PFSK-1 (cell line): ENCODE measurements around the gene MST1R.

Experiments
- FOXP2 ChIP-seq: optimal IDR thresholded peaks from 2 replicates; pipeline ENCODE3; 2011; ENCODE audit warnings: borderline replicate concordance, control low read depth, inconsistent platforms; ENCODE audit not compliant: insufficient read depth; ENCODE audit errors: extremely low read length, extremely low read depth
- POLR2AphosphoS5 ChIP-seq: IDR thresholded peaks from 2 replicates; pipeline ENCODE4 v1.6.1; 2012; ENCODE audit warnings: low read depth, mild to moderate bottlenecking, control low read depth, low read length, moderate library complexity
- REST ChIP-seq, 2 experiments: IDR thresholded peaks; 2 replicates each; pipeline versions ENCODE4 v1.6.1 to v1.8.0; 2011 to 2012; ENCODE audit warnings: low read depth in 2 of 2, low read length in 2 of 2, control low read depth in 1 of 2, inconsistent platforms in 1 of 2, mild to moderate bottlenecking in 1 of 2, moderate library complexity in 1 of 2; ENCODE audit not compliant: insufficient read depth in 1 of 2
- SIN3A ChIP-seq: IDR thresholded peaks from 2 replicates; pipeline ENCODE4 v1.6.1; 2012; ENCODE audit warnings: mild to moderate bottlenecking, low read length, moderate library complexity, borderline replicate concordance; ENCODE audit not compliant: insufficient read depth
- TAF1 ChIP-seq: IDR thresholded peaks from 2 replicates; pipeline ENCODE4 v1.6.1; 2012; ENCODE audit warnings: low read length, control low read depth, borderline replicate concordance; ENCODE audit not compliant: insufficient read depth

The MST1R gene

GRCh38 chr3:49856181-49857005, 47.3 kb downstream of the MST1R start, which contains the start of gene TRAIP:
TSS of gene TRAIP (minus strand) at chr3:49856564. CDS start at chr3:49856453, 111 bp downstream.
- TF ChIP-seq TAF1 (0 out of 2 replicates have a peak, but pooled peaks have one; percentile 38), POLR2AphosphoS5 (peak; percentile 75), REST (IDR thresholded peaks at IDR 0.05; ENCODE audit: insufficient read depth in 1 of 2, low read depth in 2 of 2, low read length in 2 of 2) (no peak), SIN3A (peak; percentile 85; the same call in 1 of the 2 replicates), FOXP2 (no peak)

- TF ChIP-seq FOXP2, result no peak
These were observed 48.0 kb downstream of the MST1R start for GRCh38 chr3:49855662-49856061.

GRCh38 chr3:49845694-49846093, 58.0 kb downstream of the MST1R start:
- TF ChIP-seq FOXP2 (no peak), POLR2AphosphoS5 (no peak), SIN3A (no peak), REST (IDR thresholded peaks at IDR 0.05; ENCODE audit: insufficient read depth in 1 of 2, low read depth in 2 of 2, low read length in 2 of 2) (no peak), TAF1 (no peak)

GRCh38 chr3:49844464-49845183, 59.0 kb downstream of the MST1R start:
- TF ChIP-seq FOXP2 (no peak), REST (IDR thresholded peaks at IDR 0.05; ENCODE audit: insufficient read depth in 1 of 2, low read depth in 2 of 2, low read length in 2 of 2) (no peak), TAF1 (no peak), SIN3A (no peak), POLR2AphosphoS5 (no peak)

GRCh38 chr3:49842843-49843517, 60.7 kb downstream of the MST1R start:
- no peak for TF ChIP-seq POLR2AphosphoS5
- TF ChIP-seq TAF1, result no peak
- no peak for TF ChIP-seq REST (IDR thresholded peaks at IDR 0.05; ENCODE audit: insufficient read depth in 1 of 2, low read depth in 2 of 2, low read length in 2 of 2)
- TF ChIP-seq FOXP2, result no peak
- TF ChIP-seq SIN3A, result no peak
